Transverse colon (tissue), 4 donors: ENCODE results near the gene CDH18.

Source experiments
- EP300 ChIP-seq: sonication (generic); formaldehyde crosslinking; IDR thresholded peaks from one replicate; pipeline ENCODE4 v1.6.1; 2017; ENCODE audit warnings: antibody characterized with exemption, low read depth
- POLR2A ChIP-seq: fragments of 450-650 bp; IDR thresholded peaks from one replicate; pipeline ENCODE4 v1.6.1; 2016; ENCODE audit warnings: antibody characterized with exemption, mild to moderate bottlenecking, moderate library complexity
- POLR2AphosphoS5 ChIP-seq, 3 donors: sonication (generic); formaldehyde crosslinking; IDR thresholded peaks; one replicate each; pipeline ENCODE4 v1.6.1; 2016; ENCODE audit warnings: antibody characterized with exemption in 3 of 3
- TF ChIP-seq, protein P1 (sequence below), 5 experiments: fragments of 200-600 bp in 3 of 5; fragments of 450-650 bp in 2 of 5; sonication (generic) in 3 of 5; IDR thresholded peaks; 1 replicate in 2 of 5; 2 replicates in 3 of 5; pipeline ENCODE4 v1.5.1; 2016 to 2017; ENCODE audit warnings: antibody characterized with exemption in 5 of 5, inconsistent platforms in 3 of 5, mild to moderate bottlenecking in 2 of 5, moderate library complexity in 1 of 5

DNA sequence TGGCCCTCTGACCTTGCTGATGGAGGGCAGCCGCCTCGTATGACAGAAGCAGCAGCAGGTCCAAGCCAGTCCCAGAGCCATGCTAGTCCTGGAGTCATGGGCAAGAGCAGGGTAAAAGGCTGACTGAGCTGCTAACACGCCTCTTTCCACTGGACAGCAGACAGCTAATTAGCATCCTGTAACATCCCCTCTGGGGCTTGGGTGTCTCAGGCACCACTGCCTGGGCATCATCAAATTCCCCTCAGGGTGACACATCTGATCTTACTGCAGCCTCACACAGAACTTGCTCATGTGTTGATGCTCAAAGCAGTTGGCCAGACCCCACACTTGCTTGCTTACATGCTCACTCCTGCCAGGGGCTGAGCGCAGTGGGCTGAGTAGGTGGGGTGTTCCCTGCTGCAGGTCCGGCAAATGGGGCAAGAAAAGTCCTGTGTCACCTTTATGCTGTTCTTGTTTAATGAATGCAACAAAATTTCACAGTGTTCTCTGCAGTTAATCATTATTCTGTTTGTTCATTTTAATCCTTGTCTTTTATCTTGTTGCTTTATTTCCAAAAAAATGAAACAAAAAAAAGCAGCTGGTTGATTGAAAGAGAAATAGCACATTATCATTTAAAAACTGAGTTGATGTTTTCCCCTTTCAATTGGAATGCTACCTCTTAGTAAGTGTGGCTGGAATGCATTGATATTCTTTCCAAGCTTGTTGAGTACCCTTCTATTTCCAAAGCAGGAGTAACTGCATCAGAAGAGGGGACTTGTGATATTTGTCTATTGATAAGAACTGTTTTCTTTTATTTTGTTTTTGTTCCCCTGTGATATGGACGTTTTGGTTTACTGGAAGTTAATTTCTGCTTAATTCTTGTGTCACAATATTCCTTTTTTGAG is 254.1 kb downstream of the CDH18 start:
- TF ChIP-seq POLR2A: no peak
- TF ChIP-seq, protein P1, sequence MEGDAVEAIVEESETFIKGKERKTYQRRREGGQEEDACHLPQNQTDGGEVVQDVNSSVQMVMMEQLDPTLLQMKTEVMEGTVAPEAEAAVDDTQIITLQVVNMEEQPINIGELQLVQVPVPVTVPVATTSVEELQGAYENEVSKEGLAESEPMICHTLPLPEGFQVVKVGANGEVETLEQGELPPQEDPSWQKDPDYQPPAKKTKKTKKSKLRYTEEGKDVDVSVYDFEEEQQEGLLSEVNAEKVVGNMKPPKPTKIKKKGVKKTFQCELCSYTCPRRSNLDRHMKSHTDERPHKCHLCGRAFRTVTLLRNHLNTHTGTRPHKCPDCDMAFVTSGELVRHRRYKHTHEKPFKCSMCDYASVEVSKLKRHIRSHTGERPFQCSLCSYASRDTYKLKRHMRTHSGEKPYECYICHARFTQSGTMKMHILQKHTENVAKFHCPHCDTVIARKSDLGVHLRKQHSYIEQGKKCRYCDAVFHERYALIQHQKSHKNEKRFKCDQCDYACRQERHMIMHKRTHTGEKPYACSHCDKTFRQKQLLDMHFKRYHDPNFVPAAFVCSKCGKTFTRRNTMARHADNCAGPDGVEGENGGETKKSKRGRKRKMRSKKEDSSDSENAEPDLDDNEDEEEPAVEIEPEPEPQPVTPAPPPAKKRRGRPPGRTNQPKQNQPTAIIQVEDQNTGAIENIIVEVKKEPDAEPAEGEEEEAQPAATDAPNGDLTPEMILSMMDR (IDR thresholded peaks at IDR 0.05): no peak
- no peak for TF ChIP-seq POLR2AphosphoS5 (IDR thresholded peaks at IDR 0.05)
- TF ChIP-seq EP300: no peak
